C4-2B (cell line): ENCODE data around the gene RIMS3.

Experiments used
- H3K27ac ChIP-seq: fragments of 450-650 bp; 2 replicates; pipeline ENCODE4 v1.5.1; 2017
- ZFX ChIP-seq: fragments of 450-650 bp; IDR thresholded peaks from 2 replicates; pipeline ENCODE4 v1.6.1; 2017
- TF ChIP-seq, protein P1 (sequence below): fragments of 450-650 bp; conservative IDR thresholded peaks from 2 replicates; pipeline ENCODE4 v1.5.1; 2017; ENCODE audit warnings: mild to moderate bottlenecking

The RIMS3 gene

DNA sequence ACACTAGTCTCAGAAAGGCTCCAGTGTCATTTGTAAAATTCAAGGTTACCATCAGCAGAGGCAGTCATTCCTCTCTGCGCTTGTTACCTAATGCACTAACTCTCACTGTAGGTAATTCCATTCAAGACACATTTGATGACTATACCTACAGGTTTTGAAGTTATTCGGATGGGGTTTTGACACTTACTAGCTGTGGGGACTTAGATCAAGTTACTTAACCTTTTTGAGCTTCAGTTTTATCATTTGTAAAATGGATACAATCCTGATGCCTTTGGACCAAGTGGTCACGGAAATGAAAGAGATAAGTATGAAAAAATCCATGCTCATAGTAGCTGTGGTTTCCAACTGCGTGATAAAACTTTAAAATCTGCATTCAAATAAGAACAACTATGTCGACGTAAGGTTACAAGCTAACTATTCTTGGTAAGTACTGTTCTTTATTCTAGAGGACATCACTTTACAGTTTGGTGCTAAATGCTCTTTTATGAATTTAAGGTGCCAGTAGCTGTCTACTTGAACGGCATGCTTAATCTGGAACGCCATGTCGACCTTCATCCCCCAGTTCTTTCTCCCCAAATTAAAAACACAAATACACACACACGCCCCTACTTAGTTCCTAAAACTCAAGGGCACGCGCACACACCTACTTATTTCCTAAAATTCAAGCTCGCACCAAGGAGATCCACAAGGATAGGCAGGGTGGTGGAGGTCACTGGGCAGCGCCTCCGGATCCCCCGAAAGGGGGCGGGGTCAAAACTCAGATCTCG is 25.5 kb upstream of the RIMS3 start:
- H3K27ac ChIP-seq = peak overlapping the region; percentile 95
- TF ChIP-seq, protein P1, sequence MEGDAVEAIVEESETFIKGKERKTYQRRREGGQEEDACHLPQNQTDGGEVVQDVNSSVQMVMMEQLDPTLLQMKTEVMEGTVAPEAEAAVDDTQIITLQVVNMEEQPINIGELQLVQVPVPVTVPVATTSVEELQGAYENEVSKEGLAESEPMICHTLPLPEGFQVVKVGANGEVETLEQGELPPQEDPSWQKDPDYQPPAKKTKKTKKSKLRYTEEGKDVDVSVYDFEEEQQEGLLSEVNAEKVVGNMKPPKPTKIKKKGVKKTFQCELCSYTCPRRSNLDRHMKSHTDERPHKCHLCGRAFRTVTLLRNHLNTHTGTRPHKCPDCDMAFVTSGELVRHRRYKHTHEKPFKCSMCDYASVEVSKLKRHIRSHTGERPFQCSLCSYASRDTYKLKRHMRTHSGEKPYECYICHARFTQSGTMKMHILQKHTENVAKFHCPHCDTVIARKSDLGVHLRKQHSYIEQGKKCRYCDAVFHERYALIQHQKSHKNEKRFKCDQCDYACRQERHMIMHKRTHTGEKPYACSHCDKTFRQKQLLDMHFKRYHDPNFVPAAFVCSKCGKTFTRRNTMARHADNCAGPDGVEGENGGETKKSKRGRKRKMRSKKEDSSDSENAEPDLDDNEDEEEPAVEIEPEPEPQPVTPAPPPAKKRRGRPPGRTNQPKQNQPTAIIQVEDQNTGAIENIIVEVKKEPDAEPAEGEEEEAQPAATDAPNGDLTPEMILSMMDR = no peak
- no peak for TF ChIP-seq ZFX

DNA sequence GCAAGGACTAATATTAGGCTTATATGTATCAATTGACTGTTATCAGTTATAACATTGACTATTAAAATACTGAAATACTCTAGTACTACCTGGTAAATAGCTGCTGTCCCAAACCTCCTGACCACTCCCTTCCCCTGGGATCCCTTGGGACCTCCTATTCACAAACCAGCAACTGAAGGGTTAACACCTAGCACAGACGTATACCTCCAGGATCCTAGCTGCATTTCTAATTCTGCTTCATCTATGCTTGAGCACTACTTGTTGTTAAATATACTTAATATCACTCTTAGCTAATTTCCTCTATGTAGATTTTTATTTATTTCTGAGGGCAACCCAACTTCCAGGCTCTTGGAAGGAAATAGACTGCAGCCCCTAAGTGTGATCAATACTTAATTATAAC is 24.3 kb upstream of the RIMS3 start:
- no peak overlapping the region for H3K27ac ChIP-seq
- TF ChIP-seq ZFX = no peak
- TF ChIP-seq, protein P1 = no peak

DNA sequence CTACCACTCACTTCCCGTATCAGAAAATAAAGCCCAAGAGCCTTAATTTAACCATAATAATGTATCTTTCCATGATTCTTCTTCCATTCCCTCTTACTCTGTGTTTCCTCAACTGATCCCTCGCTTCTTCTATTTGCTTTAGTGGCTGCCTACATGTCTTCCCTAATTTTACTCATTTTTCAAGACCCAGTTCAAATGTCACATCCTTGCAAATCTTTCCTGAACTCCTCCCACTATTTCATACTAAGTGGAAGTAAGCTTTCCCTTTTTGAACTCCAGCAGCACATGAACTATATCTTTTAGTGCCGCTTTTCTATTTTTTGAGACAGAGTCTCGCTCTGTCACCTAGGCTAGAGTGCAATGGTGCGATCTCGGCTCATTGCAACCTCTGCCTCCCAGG is 22.2 kb upstream of the RIMS3 start:
- H3K27ac ChIP-seq = no peak overlapping the region
- TF ChIP-seq, protein P1 = no peak
- TF ChIP-seq ZFX = no peak

DNA sequence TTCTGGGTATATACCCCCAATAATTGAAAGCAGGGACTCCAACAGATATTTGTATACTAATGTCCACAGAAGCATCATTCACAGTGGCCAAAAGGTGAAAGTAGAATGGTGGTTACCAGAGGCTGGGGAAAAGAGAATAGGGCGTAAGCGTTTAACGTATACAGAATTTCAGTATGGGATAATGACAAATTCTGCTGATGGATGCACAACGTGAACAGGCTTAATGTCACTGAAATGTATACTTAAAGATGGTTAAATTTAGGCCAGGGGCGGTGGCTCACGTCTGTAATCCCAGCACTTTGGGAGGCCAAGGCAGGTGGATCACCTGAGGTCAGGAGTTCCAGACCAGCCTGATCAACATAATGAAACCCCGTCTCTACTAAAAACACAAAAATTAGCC is 21.6 kb upstream of the RIMS3 start:
- H3K27ac ChIP-seq = no peak overlapping the region
- TF ChIP-seq, protein P1 = no peak

DNA sequence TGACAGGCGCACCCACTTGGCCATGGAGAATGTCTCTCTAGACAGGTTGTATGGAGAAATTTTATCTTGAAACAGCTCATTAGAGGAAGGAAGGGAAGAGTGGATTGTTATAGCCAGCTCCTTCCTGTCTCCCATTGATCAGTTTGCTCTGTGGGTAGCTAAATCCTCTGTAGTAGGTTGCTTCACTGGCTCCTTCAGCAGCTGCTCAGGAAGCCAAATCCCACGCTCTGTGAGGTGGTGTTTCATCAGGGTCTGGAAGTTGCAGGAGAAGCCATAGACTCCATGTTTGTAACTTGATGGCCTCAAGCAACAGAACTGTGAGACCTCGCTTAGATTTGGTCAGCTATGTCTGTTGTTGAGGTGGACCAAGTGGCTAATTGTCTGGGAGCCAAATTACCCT is 19.2 kb upstream of the RIMS3 start:
- H3K27ac ChIP-seq = no peak overlapping the region
- no peak for TF ChIP-seq ZFX
- TF ChIP-seq, protein P1 = no peak

DNA sequence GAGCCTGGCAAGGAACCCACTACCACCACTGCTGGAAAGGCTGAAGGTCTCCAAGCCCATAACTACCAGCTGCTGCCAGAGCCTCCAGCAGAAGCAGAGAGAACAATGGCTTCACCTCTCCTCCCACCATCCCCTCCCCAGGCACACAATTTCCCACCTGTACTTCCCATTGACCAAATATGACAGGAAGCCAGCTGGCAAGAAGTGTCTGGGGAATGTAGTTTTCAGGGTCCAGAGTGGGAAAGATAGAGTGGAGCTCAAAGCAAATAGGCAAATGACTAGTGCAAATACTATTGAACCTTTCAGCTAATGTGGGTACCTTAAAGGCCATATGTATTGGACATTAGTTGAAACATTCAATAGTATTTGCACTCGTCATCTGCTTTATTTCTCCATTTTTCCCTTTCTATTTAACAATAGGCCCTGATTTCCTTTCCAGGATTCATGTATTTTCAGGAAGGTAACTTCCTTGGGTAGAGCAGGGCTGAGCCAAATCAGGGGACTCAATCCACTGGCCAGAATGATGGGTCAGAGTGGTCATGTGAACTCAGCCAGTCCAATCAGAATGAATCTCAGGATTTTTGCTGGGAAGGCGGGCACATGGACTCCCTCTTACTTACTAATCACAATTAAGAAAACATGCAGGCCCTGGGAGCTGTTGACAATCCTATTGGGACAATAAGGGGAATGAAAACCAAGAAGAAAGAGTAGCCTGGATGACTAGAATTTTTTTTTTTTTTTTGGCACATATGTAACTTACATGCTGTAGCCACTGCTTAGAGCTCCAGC is 13.9 kb upstream of the RIMS3 start:
- no peak for TF ChIP-seq ZFX
- TF ChIP-seq, protein P1 = no peak
- no peak overlapping the region for H3K27ac ChIP-seq

DNA sequence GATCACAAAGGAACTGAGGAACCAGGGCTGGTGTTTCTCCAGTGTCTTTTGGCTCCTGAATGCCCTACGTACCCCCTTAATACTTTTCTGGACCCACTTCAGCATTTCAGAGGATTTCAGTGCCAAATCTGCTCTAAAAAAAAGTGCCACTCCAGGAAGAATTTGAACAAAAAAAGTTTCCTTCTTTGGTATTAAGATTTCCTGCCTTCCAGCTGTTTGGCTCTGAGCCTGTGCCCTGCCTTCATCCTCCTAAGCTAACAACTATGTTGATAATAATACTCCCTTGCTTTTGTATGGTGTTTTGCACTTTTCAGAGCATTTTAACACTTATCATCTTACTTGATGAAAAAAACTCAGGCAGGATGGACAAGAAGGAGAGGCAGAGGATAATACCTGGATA is 11.0 kb upstream of the RIMS3 start:
- no peak for TF ChIP-seq ZFX
- TF ChIP-seq, protein P1 = no peak
- no peak overlapping the region for H3K27ac ChIP-seq
